ENCODE measurements around the gene ATP10D.

DNA sequence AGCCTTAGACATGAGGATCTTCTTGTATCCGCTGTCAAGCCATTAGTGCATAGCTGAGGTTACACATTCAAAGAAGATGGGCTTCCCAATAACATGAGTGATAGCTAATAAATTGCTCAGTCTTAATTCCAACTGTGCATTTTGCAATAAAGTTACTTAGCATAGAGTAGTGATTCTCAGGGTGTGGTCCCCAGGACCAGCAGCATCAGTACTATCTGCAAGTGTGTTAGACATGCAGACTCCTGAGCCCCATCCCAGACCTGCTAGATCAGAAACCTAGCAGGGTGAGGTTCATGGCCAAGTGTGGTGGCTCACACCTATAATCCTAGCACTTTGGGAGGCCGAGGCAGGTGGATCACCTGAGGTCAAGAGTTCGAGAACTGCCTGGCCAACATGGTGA is 20.1 kb downstream of the ATP10D start:
- TF ChIP-seq, protein P1, sequence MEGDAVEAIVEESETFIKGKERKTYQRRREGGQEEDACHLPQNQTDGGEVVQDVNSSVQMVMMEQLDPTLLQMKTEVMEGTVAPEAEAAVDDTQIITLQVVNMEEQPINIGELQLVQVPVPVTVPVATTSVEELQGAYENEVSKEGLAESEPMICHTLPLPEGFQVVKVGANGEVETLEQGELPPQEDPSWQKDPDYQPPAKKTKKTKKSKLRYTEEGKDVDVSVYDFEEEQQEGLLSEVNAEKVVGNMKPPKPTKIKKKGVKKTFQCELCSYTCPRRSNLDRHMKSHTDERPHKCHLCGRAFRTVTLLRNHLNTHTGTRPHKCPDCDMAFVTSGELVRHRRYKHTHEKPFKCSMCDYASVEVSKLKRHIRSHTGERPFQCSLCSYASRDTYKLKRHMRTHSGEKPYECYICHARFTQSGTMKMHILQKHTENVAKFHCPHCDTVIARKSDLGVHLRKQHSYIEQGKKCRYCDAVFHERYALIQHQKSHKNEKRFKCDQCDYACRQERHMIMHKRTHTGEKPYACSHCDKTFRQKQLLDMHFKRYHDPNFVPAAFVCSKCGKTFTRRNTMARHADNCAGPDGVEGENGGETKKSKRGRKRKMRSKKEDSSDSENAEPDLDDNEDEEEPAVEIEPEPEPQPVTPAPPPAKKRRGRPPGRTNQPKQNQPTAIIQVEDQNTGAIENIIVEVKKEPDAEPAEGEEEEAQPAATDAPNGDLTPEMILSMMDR (IDR thresholded peaks at IDR 0.05; ENCODE audit: extremely low read depth in 1 of 2, insufficient read depth in 1 of 2, low read depth in 1 of 2, low read length in 2 of 2), result no peak
- no peak for TF ChIP-seq POLR2A (IDR thresholded peaks at IDR 0.05; ENCODE audit: low read depth, low read length)
- TF ChIP-seq GATA2 (IDR thresholded peaks at IDR 0.05; ENCODE audit: insufficient read depth, insufficient read length, low read depth, low read length), result no peak
- no peak for TF ChIP-seq POLR2AphosphoS5 (IDR thresholded peaks at IDR 0.05; ENCODE audit: insufficient read depth, low read depth, low read length)
